NB4 (cell line): Measurements from ENCODE around the gene GUCY1A1.

ENCODE experiments used
- DNase-seq: peaks from one replicate; pipeline ENCODE4 v3.0.0; 2010; ENCODE audit warnings: low read depth
- H3K4me3 ChIP-seq: one replicate; pipeline ENCODE4 v1.5.1; 2011; ENCODE audit warnings: mild to moderate bottlenecking, low read depth, low read length, moderate library complexity
- MYC ChIP-seq: IDR thresholded peaks from 2 replicates; pipeline ENCODE4 v1.6.1; 2011; ENCODE audit warnings: low read depth, low read length
- POLR2A ChIP-seq: IDR thresholded peaks from 2 replicates; pipeline ENCODE4 v1.6.1; 2011; ENCODE audit warnings: mild to moderate bottlenecking; ENCODE audit not compliant: insufficient read length; ENCODE audit errors: extremely low read depth
- TF ChIP-seq, protein P1 (sequence below): IDR thresholded peaks from one replicate; pipeline ENCODE4 v1.5.1; 2012; ENCODE audit warnings: low read depth, low read length
- TF ChIP-seq, protein P2 (sequence below): IDR thresholded peaks from 2 replicates; pipeline ENCODE4 v1.6.1; 2011; ENCODE audit warnings: low read depth, low read length

The GUCY1A1 gene

DNA sequence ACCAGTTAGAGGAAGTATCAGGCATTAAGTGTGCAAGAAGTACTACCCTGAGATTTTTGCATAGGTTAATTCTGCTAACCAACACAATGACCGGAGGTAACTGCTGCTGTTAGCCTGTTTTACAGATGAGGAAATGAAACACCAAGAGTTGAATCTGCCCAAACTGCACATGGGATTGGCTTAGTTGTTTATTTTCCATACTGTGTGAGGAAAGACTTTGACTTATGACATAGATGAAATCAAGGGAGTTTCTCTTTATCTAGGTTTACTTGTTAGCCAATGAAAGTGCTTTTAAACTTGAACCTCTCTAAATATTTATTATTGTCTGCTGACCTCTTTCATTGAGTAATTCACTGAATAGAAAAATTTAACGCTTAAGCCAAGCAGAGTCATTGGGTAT lies 102.4 kb downstream of the GUCY1A1 start:
- TF ChIP-seq POLR2A (no peak), MYC (no peak)
- TF ChIP-seq, protein P1, sequence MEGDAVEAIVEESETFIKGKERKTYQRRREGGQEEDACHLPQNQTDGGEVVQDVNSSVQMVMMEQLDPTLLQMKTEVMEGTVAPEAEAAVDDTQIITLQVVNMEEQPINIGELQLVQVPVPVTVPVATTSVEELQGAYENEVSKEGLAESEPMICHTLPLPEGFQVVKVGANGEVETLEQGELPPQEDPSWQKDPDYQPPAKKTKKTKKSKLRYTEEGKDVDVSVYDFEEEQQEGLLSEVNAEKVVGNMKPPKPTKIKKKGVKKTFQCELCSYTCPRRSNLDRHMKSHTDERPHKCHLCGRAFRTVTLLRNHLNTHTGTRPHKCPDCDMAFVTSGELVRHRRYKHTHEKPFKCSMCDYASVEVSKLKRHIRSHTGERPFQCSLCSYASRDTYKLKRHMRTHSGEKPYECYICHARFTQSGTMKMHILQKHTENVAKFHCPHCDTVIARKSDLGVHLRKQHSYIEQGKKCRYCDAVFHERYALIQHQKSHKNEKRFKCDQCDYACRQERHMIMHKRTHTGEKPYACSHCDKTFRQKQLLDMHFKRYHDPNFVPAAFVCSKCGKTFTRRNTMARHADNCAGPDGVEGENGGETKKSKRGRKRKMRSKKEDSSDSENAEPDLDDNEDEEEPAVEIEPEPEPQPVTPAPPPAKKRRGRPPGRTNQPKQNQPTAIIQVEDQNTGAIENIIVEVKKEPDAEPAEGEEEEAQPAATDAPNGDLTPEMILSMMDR = no peak
- TF ChIP-seq, protein P2, sequence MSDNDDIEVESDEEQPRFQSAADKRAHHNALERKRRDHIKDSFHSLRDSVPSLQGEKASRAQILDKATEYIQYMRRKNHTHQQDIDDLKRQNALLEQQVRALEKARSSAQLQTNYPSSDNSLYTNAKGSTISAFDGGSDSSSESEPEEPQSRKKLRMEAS = no peak
- no peak for DNase-seq
- H3K4me3 ChIP-seq = no peak overlapping the region

DNA sequence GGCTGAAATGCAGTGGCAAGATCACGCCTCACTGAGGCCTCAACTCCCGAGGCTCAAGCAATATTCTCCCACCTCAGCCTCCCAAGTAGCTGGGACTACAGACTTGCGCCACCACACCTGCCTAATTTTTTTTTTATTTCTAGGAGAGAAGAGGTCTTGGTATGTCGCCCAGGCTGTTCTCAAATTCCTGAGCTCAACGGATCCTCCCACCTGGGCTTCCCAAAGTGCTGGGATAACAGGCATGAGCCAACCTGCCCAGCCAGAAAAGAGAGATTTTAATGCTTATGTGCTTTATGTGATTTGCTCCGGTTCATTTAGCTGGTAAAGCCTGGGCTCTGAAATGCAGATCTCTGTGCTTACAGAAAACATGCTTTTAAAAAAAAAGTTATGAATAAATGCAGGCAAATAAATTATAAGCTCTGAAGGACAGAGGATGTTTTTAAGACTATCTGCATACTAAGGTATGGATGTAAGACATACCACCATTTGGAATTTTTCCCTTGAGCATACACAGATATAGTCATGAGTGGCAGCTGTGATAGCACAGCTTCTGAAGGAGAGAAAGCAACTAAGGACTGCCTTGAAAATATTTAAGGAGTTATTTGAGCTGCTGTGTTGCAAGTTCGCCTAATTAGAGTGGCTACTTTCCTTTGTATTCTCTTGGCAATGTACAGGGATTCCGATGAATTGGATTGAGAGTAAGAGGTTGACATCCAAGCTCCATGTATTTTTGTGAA lies 106.0 kb downstream of the GUCY1A1 start:
- TF ChIP-seq MYC (no peak), POLR2A (no peak)
- TF ChIP-seq, protein P2 = no peak
- TF ChIP-seq, protein P1 = no peak
- no peak overlapping the region for H3K4me3 ChIP-seq
- no peak for DNase-seq

DNA sequence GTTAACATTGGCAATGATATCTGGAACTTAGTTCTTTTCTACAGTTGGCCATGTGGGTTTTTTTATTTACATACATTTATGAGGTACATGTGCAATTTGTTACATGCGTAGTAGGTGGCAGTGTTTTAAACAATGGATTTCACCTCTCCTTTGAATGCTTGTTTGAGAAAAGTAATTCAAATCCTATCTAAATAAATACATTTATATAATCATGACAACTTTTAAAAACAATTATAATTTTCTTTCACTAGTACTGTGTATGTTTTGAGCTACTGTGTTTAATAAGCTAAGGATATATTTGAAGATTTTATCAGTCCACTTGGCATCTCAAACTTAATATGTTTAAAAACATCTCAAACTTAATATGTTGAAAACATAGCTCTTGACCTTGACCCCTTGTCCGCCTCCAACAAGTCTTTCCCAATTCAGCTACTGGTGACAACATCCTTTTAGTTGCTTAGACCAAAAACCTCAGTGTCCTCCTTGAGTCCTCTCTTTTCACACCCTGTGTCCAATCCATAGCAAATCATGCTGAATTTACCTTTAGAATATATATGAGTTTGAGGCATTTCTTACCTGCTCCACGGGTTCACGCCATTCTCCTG lies 106.7 kb downstream of the GUCY1A1 start:
- no peak overlapping the region for H3K4me3 ChIP-seq
- TF ChIP-seq MYC (no peak), POLR2A (no peak)
- DNase-seq = no peak

DNA sequence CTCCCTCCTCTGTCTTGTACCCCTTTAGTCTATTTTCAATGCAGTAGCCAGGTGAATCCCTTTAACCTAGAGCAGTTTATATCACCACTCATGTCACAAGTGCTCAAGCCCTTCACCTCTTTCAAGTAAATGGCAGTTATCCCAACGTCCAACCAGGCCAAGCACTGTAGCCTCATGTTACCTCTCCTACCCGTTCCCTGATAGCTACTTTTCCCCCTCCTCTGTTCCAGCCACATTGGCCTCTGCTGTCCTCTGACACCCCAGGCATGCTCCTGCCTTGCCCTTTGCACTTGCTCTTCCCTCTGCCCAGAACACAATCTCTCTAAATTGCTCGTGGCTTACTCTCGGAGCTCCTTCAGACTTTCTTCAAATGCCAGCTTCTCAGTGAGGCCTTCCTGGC lies 107.4 kb downstream of the GUCY1A1 start:
- no peak overlapping the region for H3K4me3 ChIP-seq
- no peak for DNase-seq
- TF ChIP-seq, protein P2 = no peak
- TF ChIP-seq MYC = no peak
- TF ChIP-seq POLR2A = no peak
- TF ChIP-seq, protein P1 = no peak

DNA sequence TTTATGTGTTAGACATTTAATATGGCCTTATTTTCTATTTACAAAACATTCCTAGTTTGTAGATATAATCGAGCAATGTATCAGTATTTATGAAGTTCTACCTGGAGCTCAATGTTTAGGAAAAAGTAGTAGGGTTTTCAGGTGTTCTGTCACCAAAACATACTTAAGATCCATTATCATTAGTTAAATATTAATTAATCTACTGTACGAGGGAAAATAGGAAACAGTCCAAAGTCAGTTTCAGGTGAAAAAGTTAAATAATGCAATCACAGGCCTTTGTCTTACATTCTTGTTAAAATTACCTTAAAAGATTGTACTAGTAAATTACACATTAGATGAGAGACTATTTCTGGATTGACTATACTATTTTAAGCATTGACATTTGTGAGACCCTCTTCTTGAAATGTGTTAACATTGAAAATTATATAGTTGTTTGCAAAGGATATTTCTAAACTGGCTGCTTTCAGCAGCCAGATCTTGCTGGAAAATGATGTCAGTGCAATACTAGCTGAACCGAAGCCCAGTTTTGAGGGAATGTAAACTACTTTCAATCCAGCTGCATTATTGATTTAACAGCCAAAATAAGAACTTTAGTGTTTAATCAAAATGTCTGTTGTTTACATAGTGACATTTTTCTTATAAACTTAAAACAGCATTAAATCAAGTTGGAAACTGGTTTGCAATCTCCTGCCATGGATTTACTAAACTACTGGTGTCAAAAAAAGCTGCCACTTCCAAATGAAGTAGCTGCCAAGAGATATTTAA lies 111.5 kb downstream of the GUCY1A1 start:
- H3K4me3 ChIP-seq = no peak overlapping the region
- DNase-seq = no peak
- TF ChIP-seq, protein P2 = no peak
- no peak for TF ChIP-seq MYC
- TF ChIP-seq, protein P1 = no peak
- TF ChIP-seq POLR2A = no peak

DNA sequence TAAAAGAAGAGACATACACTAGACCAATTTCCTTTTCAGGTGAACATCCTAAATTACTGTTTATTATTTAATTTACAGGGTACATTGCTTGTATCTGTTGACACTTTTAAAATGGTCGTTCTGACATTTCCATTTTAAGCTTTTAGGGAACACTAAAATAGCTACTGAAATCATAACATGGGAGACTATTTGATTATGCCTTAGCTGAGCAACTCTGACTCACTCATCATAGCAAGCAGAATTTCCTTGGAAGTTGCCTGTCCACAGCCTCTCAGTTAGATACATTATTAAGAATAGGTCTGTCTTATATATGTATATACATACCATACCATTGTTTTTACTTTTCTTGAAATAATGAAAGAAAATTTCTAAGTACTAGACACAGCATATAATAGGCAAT lies 114.1 kb downstream of the GUCY1A1 start:
- no peak for TF ChIP-seq POLR2A
- TF ChIP-seq, protein P1 = no peak
- no peak for TF ChIP-seq MYC
- TF ChIP-seq, protein P2 = no peak
- DNase-seq = no peak
- no peak overlapping the region for H3K4me3 ChIP-seq
